Measurements from ENCODE around the gene TUSC2.

DNA sequence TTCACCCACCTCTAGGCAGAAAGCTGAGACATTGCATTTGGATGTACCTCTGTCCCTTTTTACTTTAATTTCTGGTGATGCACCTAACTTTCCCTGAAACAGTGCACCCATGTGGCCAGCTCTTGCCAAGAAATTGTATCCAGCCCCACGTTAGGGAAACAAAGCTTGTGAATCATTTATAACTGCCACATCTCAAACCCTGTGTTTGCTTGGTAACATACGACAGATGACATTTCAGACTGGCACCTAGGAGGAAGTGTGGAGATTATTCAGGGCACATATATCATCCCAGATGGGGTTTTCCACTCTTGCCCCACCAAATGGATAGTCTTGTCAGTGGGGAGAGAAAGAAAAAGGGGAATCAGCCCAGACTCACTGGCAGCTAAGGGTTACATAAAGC lies 24.8 kb upstream of the TUSC2 start:
- no peak for TF ChIP-seq EZH2 (IDR thresholded peaks at IDR 0.05; ENCODE audit: insufficient read depth, low read length)
- TF ChIP-seq, protein P1, sequence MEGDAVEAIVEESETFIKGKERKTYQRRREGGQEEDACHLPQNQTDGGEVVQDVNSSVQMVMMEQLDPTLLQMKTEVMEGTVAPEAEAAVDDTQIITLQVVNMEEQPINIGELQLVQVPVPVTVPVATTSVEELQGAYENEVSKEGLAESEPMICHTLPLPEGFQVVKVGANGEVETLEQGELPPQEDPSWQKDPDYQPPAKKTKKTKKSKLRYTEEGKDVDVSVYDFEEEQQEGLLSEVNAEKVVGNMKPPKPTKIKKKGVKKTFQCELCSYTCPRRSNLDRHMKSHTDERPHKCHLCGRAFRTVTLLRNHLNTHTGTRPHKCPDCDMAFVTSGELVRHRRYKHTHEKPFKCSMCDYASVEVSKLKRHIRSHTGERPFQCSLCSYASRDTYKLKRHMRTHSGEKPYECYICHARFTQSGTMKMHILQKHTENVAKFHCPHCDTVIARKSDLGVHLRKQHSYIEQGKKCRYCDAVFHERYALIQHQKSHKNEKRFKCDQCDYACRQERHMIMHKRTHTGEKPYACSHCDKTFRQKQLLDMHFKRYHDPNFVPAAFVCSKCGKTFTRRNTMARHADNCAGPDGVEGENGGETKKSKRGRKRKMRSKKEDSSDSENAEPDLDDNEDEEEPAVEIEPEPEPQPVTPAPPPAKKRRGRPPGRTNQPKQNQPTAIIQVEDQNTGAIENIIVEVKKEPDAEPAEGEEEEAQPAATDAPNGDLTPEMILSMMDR (IDR thresholded peaks at IDR 0.05; ENCODE audit: insufficient read depth, low read depth, low read length): peak; percentile 28
